IPS-15b (cell line): ENCODE results near the gene COL5A2.

Experiments
- H3K27me3 ChIP-seq: one replicate; pipeline ENCODE4 v1.6.1; 2013; ENCODE audit warnings: low read length; ENCODE audit not compliant: control insufficient read depth, insufficient read depth
- H3K36me3 ChIP-seq: one replicate; pipeline ENCODE4 v1.6.1; 2013; ENCODE audit warnings: low read length; ENCODE audit not compliant: control insufficient read depth, insufficient read depth
- H3K4me1 ChIP-seq: one replicate; pipeline ENCODE4 v1.6.1; 2013; ENCODE audit warnings: mild to moderate bottlenecking, low read length; ENCODE audit not compliant: control insufficient read depth, insufficient read depth
- H3K4me3 ChIP-seq: one replicate; pipeline ENCODE4 v1.5.1; 2013; ENCODE audit warnings: low read depth, low read length
- H3K9ac ChIP-seq: one replicate; pipeline ENCODE4 v1.6.1; 2013; ENCODE audit warnings: low read depth, mild to moderate bottlenecking, low read length
- H3K9me3 ChIP-seq: one replicate; pipeline ENCODE4 v1.6.1; 2013; ENCODE audit warnings: mild to moderate bottlenecking, low read length; ENCODE audit not compliant: control insufficient read depth, insufficient read depth

COL5A2 gene

GRCh38 chr2:189060096-189060642 is 119.4 kb downstream of the COL5A2 start:
- no peak overlapping the region for H3K9ac ChIP-seq
- no peaks in the 10 kb centered on the region for H3K4me1 ChIP-seq
- H3K36me3 ChIP-seq = no peaks in the 10 kb centered on the region
- no peaks in the 10 kb centered on the region for H3K9me3 ChIP-seq
- no peak overlapping the region for H3K4me3 ChIP-seq
- H3K27me3 ChIP-seq = no peaks in the 10 kb centered on the region

- Histone ChIP-seq H3K9ac (no peak overlapping the region), H3K9me3 (no peaks in the 10 kb centered on the region), H3K4me1 (no peaks in the 10 kb centered on the region), H3K36me3 (no peaks in the 10 kb centered on the region), H3K4me3 (no peak overlapping the region), H3K27me3 (no peaks in the 10 kb centered on the region)
Measured at GRCh38 chr2:189057316-189057715, 122.2 kb downstream of the COL5A2 start.

- no peaks in the 10 kb centered on the region for H3K36me3 ChIP-seq
- no peaks in the 10 kb centered on the region for H3K27me3 ChIP-seq
- H3K4me3 ChIP-seq = no peak overlapping the region
- H3K9me3 ChIP-seq = no peaks in the 10 kb centered on the region
- H3K9ac ChIP-seq = no peak overlapping the region
- H3K4me1 ChIP-seq = no peaks in the 10 kb centered on the region
Measured at GRCh38 chr2:189056200-189057106, 123.1 kb downstream of the COL5A2 start.

- Histone ChIP-seq H3K27me3 (no peaks in the 10 kb centered on the region), H3K4me1 (no peaks in the 10 kb centered on the region), H3K9ac (no peak overlapping the region), H3K4me3 (no peak overlapping the region), H3K36me3 (no peaks in the 10 kb centered on the region), H3K9me3 (no peaks in the 10 kb centered on the region)
Measured at GRCh38 chr2:189050165-189050712, 129.3 kb downstream of the COL5A2 start.

- Histone ChIP-seq H3K4me1 (no peaks in the 10 kb centered on the region), H3K36me3 (no peaks in the 10 kb centered on the region), H3K4me3 (no peak overlapping the region), H3K27me3 (no peaks in the 10 kb centered on the region), H3K9me3 (no peaks in the 10 kb centered on the region), H3K9ac (no peak overlapping the region)
Measured at GRCh38 chr2:189049709-189050164, 129.8 kb downstream of the COL5A2 start.

- no peaks in the 10 kb centered on the region for H3K4me1 ChIP-seq
- H3K4me3 ChIP-seq = no peak overlapping the region
- no peaks in the 10 kb centered on the region for H3K36me3 ChIP-seq
- H3K9me3 ChIP-seq = no peaks in the 10 kb centered on the region
- no peaks in the 10 kb centered on the region for H3K27me3 ChIP-seq
- H3K9ac ChIP-seq = no peak overlapping the region
Measured at GRCh38 chr2:189048189-189048588, 131.4 kb downstream of the COL5A2 start.

GRCh38 chr2:189047171-189047888 is 132.2 kb downstream of the COL5A2 start:
- no peaks in the 10 kb centered on the region for H3K4me1 ChIP-seq
- no peak overlapping the region for H3K9ac ChIP-seq
- H3K9me3 ChIP-seq = no peaks in the 10 kb centered on the region
- no peaks in the 10 kb centered on the region for H3K27me3 ChIP-seq
- no peaks in the 10 kb centered on the region for H3K36me3 ChIP-seq
- H3K4me3 ChIP-seq = no peak overlapping the region

- Histone ChIP-seq H3K9ac (no peak overlapping the region), H3K9me3 (no peaks in the 10 kb centered on the region), H3K27me3 (no peaks in the 10 kb centered on the region), H3K4me3 (no peak overlapping the region), H3K4me1 (no peaks in the 10 kb centered on the region), H3K36me3 (no peaks in the 10 kb centered on the region)
Measured at GRCh38 chr2:189046320-189046719, 133.2 kb downstream of the COL5A2 start.

- no peak overlapping the region for H3K9ac ChIP-seq
- H3K9me3 ChIP-seq = no peaks in the 10 kb centered on the region
- no peaks in the 10 kb centered on the region for H3K4me1 ChIP-seq
- no peaks in the 10 kb centered on the region for H3K36me3 ChIP-seq
- no peaks in the 10 kb centered on the region for H3K27me3 ChIP-seq
- H3K4me3 ChIP-seq = no peak overlapping the region
Measured at GRCh38 chr2:189045836-189046235, 133.7 kb downstream of the COL5A2 start.

- no peaks in the 10 kb centered on the region for H3K9me3 ChIP-seq
- H3K4me3 ChIP-seq = no peak overlapping the region
- no peaks in the 10 kb centered on the region for H3K36me3 ChIP-seq
- no peak overlapping the region for H3K9ac ChIP-seq
- no peaks in the 10 kb centered on the region for H3K27me3 ChIP-seq
- H3K4me1 ChIP-seq = no peaks in the 10 kb centered on the region
Measured at GRCh38 chr2:189037518-189037917, 142.0 kb downstream of the COL5A2 start.

- Histone ChIP-seq H3K4me1 (no peaks in the 10 kb centered on the region), H3K27me3 (no peaks in the 10 kb centered on the region), H3K4me3 (no peak overlapping the region), H3K9me3 (no peaks in the 10 kb centered on the region), H3K36me3 (no peaks in the 10 kb centered on the region), H3K9ac (no peak overlapping the region)
Measured at GRCh38 chr2:189024901-189025618, 154.5 kb downstream of the COL5A2 start.
